ENCODE measurements around the gene OTUD4.

The OTUD4 gene

GRCh38 chr4:145108128-145108527, 72.3 kb downstream of the OTUD4 start:
- no peak for DNase-seq

DNA sequence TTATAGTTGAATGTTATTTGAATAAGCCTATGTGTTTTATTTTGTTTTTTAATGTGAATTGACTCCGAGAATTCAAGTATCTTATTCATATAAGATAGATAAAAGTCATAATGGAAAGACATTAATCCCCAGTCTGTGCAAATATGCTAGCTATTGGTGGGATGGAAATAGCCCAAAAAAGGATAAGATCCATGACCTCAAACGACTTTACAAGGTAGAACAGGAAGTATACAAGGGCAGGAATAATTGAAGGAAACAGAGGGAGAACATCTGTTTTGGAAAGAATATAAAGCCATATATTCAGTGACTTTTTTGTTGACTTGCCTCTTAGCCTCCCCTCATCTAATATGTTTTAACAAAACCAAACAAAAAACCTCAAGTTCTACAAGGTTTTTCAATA, 73.3 kb downstream of the OTUD4 start:
- no peak for DNase-seq

GRCh38 chr4:145103496-145103895, 76.9 kb downstream of the OTUD4 start:
- no peak for DNase-seq

- DNase-seq: no peak
Measured at GRCh38 chr4:145102619-145103018, 77.8 kb downstream of the OTUD4 start.

DNA sequence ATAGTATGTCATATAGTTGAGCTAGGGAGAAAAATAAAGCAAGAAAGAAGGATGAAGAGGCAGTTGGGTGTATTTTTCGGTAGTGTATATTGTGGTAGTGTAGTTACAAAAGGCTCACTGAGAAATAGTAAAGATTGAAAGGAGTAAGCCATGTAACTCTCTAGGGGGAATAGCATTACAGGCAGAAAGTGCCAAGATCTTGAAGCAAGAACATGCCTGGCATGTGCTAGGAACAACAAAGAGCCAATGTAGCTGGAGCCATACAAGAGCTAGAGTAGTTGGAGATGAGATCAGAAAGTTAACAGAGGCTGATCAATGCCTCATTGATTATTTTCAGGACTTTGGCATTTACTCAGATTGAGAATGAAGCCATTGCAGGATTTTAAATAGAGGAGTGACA, 79.3 kb downstream of the OTUD4 start:
- no peak for DNase-seq

GRCh38 chr4:145099653-145100052, 80.7 kb downstream of the OTUD4 start:
- DNase-seq: no peak

- DNase-seq: peak; percentile 31
Measured at GRCh38 chr4:145098675-145099037, 81.7 kb downstream of the OTUD4 start.

DNA sequence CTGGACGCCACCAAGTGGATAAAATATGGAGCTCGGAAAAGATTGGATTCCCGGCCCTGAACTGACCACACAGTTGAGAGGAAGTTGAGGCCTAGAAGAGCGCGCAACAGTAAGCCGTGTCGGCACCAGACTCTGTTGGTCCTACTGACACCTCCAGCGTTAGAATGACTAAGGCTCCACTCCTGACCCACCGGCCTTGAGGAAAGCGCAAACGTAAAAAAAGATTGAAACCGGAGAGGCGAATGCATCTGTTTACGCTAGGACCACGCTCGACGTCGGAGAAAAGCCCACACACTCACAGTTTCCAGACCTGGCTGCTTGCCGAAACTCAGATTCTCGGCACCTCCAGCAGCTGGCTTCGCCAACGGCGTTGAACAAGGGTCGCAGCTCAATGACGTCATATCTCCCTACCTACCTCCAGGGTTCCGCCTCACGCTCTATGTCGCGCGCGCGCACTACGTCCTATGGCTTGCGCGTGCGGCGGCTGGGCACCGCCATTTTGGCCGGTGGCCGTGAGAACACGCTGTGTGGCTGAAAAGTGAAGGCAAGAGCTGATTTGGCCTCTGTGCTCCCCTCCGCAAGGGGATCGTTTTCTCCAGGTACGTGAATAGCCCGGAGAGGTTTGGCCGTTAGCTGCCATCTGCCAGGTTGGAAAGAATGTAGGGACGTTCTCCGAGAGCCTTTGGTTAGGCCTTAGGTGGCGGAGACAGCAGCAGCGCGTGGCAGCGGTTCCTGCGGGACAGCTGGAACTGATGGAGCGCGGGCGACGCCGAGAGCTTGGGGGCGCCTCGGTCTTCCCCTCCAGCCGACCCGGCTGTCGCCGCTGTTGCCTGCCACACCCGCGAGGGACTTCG, 82.3 kb downstream of the OTUD4 start, which contains the start of the genes ABCE1 and ANAPC10:
TSS of gene ABCE1 (plus strand) at position 491 of the 854 bp plus-strand sequence. CDS start 6,102 bp downstream, outside the sequence.
TSS of gene ANAPC10 (minus strand) at position 376 of the 854 bp plus-strand sequence. CDS start 2,097 bp downstream, outside the sequence.
- peak; percentile 95 for DNase-seq

DNA sequence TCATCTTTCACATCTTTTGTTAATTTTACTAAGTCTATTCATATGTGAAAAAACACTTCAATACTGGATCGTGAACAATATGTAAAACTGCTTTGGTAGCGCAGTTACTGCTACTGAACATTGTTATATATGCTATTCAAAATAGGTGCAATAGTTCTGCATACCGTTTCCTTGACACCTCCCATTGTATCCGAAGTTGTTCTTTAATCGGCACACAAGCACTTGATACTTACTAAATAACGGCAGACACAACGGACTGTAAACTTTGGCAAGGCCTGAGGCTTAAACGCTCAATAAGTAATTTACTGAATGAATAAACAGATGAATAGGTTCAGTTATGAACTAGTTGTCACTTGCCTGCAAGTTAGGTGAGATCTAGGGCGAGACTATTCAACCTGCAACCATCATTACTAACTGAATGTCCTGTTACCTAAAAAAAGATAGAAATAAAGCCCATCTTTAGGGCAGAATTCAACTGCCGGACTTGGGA, 83.0 kb downstream of the OTUD4 start:
- no peak for DNase-seq

DNA sequence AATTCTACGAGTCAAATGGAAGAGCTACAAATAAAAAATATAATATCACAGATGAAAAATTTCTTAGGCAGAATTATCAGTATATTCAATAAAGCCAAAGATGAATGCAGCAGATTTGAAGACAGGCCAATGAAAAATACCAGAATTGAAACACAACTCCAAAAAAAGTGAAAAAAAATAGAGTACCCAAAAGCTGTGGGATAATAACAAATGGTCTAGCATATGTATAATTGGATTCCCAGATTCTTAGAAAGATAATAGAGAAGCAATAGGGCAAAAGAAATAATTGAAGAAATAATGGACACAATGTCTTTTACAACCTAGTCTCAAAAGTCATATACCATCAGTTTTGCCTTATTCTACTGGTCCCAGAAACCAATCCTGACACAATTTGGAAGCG, 86.8 kb downstream of the OTUD4 start:
- DNase-seq: no peak

DNA sequence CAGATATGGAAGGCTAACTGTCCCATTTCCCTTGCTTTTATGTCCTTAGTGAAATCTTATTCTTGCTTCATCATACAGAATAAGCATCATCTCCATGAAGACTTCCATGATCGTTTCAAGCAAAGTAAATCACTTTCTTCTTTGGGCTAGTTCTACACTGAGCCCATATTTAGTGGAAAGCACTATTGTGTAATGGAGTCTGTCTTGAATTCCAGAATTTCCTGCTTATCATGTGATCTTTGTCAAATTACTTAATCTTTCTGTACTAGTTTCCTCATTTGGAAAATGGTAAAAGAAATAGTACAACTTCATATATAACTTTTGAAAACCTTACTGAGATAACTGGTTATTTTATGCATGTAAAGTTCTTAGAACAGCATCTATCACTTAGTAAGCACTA, 90.0 kb downstream of the OTUD4 start:
- DNase-seq: no peak

DNA sequence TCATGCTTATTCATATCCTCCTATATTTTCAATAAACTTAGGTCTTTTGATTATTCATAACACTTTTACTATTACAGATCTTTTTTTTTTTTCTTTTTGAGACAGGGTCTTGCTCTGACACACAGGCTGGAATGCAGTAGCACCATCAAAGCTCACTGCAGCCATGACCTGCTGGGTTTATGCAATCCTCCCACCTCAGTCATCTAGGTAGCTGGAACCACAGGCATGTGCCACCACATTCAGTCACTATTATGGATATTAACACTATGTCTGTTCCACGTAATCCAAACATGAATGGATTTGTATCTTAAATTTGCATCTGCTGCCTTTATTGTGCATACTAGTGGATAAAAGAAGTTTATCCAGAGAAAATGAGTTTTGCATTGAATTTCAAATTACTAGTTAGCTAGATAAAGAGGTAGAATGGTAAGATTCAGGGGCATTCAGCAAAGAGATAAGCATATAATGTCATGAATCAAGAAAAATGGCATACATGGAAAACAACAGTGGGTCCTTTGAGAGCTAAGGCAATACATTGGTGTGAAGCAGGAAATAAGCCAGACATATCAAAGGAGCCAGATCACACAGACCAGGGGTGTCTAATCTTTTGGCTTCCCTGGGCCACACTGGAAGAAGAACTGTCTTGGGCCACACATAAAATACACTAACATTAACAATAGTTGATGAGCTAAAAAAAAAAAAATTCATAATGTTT, 96.3 kb downstream of the OTUD4 start:
- no peak for DNase-seq

All from NCI-H345 (cell line).